Panc1 (cell line): ENCODE data around the gene ABHD17A. TPM values are rescaled to one million over a fixed set of nuclear protein-coding genes. Genes with fewer than 3 reads are reported as not detected.

Source experiments
- ATAC-seq: fragments of 200-7000 bp; cut with Tn5 transposase; 2 replicates; pipeline ENCODE4 v1.9.1; 2020; ENCODE audit warnings: mild to moderate bottlenecking, moderate library complexity
- BruUV-seq: library from RNA; stranded (reverse); fragments of 400-500 nt; replicated peaks from 2 replicates; lab custom pipeline; 2021; lab: Mats Ljungman, UMichigan
- CTCF ChIA-PET: fragments of 300-600 bp; sonication (Branson Sonifier 250); formaldehyde crosslinking; loops from one replicate; lab custom pipeline; 2022; ENCODE audit warnings: antibody characterized with exemption; lab: Charles Lee
- POLR2A ChIA-PET: fragments of 300-600 bp; sonication (Branson Sonifier 250); formaldehyde crosslinking; loops from one replicate; lab custom pipeline; 2022; ENCODE audit warnings: antibody characterized with exemption; lab: Charles Lee
- DNase-seq: peaks from one replicate; pipeline ENCODE4 v3.0.0-alpha.2; 2010; ENCODE audit warnings: low read depth, low spot score
- H3K27ac ChIP-seq: 2 replicates; pipeline ENCODE4 v1.5.1; 2011; ENCODE audit warnings: mild to moderate bottlenecking, low read length, inconsistent platforms
- H3K27me3 ChIP-seq: fragments of 200-500 bp; sonication (Bioruptor generic); 2 replicates; pipeline ENCODE4 v1.6.0; 2014; ENCODE audit warnings: low read length, inconsistent platforms; ENCODE audit not compliant: control insufficient read depth, insufficient read depth
- H3K36me3 ChIP-seq: fragments of 200-500 bp; sonication (Bioruptor generic); 2 replicates; pipeline ENCODE4 v1.5.1; 2014; ENCODE audit warnings: inconsistent platforms, mild to moderate bottlenecking, low read length, moderate library complexity; ENCODE audit not compliant: control insufficient read depth, insufficient read depth
- H3K4me1 ChIP-seq: 2 replicates; pipeline ENCODE4 v1.5.1; 2011; ENCODE audit warnings: inconsistent platforms, mild to moderate bottlenecking, low read length, moderate library complexity; ENCODE audit not compliant: control insufficient read depth, insufficient read depth
- H3K4me3 ChIP-seq, 2 experiments: 2 replicates each; pipeline ENCODE4 v1.5.1; 2011 to 2012; ENCODE audit warnings: low read depth in 2 of 2, low read length in 2 of 2, mild to moderate bottlenecking in 2 of 2, inconsistent platforms in 1 of 2, moderate library complexity in 1 of 2
- H3K9me3 ChIP-seq: fragments of 200-500 bp; sonication (Bioruptor generic); 2 replicates; pipeline ENCODE4 v1.5.1; 2014; ENCODE audit warnings: low read depth, mild to moderate bottlenecking, inconsistent platforms, low read length, moderate library complexity; ENCODE audit not compliant: control insufficient read depth, insufficient read depth
- POLR2AphosphoS5 ChIP-seq: IDR thresholded peaks from 2 replicates; pipeline ENCODE4 v1.6.1; 2012; ENCODE audit warnings: mild to moderate bottlenecking, low read depth, low read length, moderate library complexity
- SIN3A ChIP-seq: IDR thresholded peaks from 2 replicates; pipeline ENCODE4 v1.6.1; 2012; ENCODE audit warnings: low read depth, mild to moderate bottlenecking, low read length, moderate library complexity, borderline replicate concordance; ENCODE audit not compliant: insufficient read depth
- TCF7L2 ChIP-seq: IDR thresholded peaks from 2 replicates; pipeline ENCODE4 v1.6.1; 2011; ENCODE audit warnings: mild to moderate bottlenecking, low read depth, low read length, inconsistent platforms
- in situ Hi-C: cut with HindIII; loops from 2 replicates; pipeline ENCODE4 v1.10.0; 2016; ENCODE audit warnings: low sequenced_read_pairs, low pct_unique_long_range_greater_than_20kb
- intact Hi-C: fragments of 100-400 bp; cut with micrococcal nuclease; formaldehyde crosslinking; loops from one replicate; pipeline ENCODE4 v1.10.0; 2022; ENCODE audit not compliant: unreplicated experiment
- total RNA-seq: library from RNA; stranded (reverse); gene quantifications from one replicate; pipeline ENCODE4 v1.2.1, GENCODE V29; 2021; ENCODE audit not compliant: unreplicated experiment
- TF ChIP-seq, protein P1 (sequence below), 2 experiments: IDR thresholded peaks; 2 replicates each; pipeline ENCODE4 v1.6.1; 2011 to 2012; ENCODE audit warnings: low read depth in 2 of 2, control low read depth in 1 of 2, low read length in 1 of 2, mild to moderate bottlenecking in 1 of 2, moderate library complexity in 1 of 2; ENCODE audit not compliant: insufficient read depth in 1 of 2
- TF ChIP-seq, protein P2 (sequence below): fragments of 450-650 bp; IDR thresholded peaks from 2 replicates; pipeline ENCODE4 v1.5.1; 2017; ENCODE audit warnings: mild to moderate bottlenecking

ABHD17A gene
- total RNA-seq, 1 experiment from 2014 or later: 57.1 TPM

DNA sequence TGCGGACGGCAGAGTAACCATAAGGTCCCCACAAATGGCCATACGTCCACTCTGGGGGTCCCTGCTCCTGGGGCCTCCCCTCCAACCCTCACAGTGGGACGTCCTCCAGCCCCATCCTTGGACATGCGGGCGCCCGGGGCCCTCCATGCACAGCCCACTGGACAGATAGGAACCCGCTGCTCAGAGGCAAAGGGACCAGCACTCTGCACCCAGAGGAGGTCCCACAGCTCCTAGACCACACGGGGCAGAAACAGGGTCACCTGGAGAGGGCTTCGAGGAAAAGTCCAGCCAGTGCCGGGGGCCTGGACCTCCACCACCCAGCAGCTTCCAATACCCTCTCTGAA lies 48.1 kb downstream of the ABHD17A start:
- Histone ChIP-seq H3K27me3 (no peaks in the 10 kb centered on the region), H3K4me1 (peaks cover 24% of the 10 kb centered on the region), H3K9me3 (no peaks in the 10 kb centered on the region), H3K4me3 (no peak overlapping the region), H3K27ac (no peak overlapping the region), H3K36me3 (no peaks in the 10 kb centered on the region)
- ATAC-seq (0 out of 2 replicates have a peak, but pooled peaks have one; percentile 3), DNase-seq (no peak)
- intact Hi-C loops: no loop called here
- in situ Hi-C loops: no loop called here
- ChIA-PET CTCF (interaction anchor here (0.5 to 1.5 kb wide), 3 partner anchors 9 to 19 kb away, joined by 3 to 4 read pairs (median 3); no protein-coding TSS in a partner anchor), POLR2A (interaction anchor here (0.6 kb wide), 1 partner anchor 237 kb away, joined by 9 read pairs; no protein-coding TSS in a partner anchor)
- TF ChIP-seq TCF7L2: no peak
- BruUV-seq: no TSS peak

DNA sequence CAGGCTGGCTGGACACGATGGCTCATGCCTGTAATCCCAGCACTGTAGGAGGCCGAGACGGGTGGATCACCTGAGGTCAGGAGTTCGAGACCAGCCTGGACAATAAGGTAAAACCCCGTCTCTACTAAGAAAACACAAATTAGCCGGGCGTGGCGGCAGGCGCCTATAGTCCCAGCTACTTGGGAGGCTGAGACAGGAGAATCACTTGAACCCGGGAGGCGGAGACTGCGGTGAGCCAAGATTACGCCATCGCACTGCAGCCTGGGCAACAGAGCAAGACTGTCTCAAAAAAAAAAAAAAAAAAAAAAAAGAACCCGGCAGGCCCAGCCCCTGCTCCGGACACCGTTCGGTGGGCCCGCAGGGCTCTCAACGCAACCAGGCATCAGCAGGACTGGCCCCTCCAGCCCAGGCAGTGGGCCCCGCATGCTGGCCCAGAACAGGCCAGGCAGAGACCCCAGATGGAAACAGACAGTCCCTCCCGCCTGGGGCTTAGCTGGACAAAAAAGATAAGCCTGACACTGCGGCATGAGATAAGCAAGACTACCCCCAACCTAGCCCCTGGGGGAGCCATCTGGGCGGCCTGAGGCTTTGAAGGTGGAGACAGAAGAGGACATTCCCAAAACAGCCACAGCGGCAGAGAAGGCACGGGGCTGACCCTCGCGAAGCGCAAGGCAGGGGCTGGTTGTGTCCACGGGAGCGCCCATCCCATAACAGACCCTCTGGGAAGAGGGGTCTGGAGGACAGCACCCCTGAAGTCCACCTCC lies 48.7 kb downstream of the ABHD17A start:
- no peak overlapping the region for H3K27ac ChIP-seq
- no peaks in the 10 kb centered on the region for H3K36me3 ChIP-seq
- peaks cover 21% of the 10 kb centered on the region for H3K4me1 ChIP-seq
- TF ChIP-seq, protein P1, sequence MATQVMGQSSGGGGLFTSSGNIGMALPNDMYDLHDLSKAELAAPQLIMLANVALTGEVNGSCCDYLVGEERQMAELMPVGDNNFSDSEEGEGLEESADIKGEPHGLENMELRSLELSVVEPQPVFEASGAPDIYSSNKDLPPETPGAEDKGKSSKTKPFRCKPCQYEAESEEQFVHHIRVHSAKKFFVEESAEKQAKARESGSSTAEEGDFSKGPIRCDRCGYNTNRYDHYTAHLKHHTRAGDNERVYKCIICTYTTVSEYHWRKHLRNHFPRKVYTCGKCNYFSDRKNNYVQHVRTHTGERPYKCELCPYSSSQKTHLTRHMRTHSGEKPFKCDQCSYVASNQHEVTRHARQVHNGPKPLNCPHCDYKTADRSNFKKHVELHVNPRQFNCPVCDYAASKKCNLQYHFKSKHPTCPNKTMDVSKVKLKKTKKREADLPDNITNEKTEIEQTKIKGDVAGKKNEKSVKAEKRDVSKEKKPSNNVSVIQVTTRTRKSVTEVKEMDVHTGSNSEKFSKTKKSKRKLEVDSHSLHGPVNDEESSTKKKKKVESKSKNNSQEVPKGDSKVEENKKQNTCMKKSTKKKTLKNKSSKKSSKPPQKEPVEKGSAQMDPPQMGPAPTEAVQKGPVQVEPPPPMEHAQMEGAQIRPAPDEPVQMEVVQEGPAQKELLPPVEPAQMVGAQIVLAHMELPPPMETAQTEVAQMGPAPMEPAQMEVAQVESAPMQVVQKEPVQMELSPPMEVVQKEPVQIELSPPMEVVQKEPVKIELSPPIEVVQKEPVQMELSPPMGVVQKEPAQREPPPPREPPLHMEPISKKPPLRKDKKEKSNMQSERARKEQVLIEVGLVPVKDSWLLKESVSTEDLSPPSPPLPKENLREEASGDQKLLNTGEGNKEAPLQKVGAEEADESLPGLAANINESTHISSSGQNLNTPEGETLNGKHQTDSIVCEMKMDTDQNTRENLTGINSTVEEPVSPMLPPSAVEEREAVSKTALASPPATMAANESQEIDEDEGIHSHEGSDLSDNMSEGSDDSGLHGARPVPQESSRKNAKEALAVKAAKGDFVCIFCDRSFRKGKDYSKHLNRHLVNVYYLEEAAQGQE (IDR thresholded peaks at IDR 0.05; ENCODE audit: insufficient read depth in 1 of 2, low read depth in 2 of 2, low read length in 1 of 2): no peak
- TF ChIP-seq POLR2AphosphoS5: no peak
- TF ChIP-seq SIN3A: no peak
- TF ChIP-seq, protein P2, sequence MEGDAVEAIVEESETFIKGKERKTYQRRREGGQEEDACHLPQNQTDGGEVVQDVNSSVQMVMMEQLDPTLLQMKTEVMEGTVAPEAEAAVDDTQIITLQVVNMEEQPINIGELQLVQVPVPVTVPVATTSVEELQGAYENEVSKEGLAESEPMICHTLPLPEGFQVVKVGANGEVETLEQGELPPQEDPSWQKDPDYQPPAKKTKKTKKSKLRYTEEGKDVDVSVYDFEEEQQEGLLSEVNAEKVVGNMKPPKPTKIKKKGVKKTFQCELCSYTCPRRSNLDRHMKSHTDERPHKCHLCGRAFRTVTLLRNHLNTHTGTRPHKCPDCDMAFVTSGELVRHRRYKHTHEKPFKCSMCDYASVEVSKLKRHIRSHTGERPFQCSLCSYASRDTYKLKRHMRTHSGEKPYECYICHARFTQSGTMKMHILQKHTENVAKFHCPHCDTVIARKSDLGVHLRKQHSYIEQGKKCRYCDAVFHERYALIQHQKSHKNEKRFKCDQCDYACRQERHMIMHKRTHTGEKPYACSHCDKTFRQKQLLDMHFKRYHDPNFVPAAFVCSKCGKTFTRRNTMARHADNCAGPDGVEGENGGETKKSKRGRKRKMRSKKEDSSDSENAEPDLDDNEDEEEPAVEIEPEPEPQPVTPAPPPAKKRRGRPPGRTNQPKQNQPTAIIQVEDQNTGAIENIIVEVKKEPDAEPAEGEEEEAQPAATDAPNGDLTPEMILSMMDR: no peak
- no peak for TF ChIP-seq TCF7L2
- H3K27me3 ChIP-seq: no peaks in the 10 kb centered on the region
- intact Hi-C loops (no loop called here), in situ Hi-C loops (no loop called here)
- DNase-seq (no peak), ATAC-seq (no peak)
- no peak overlapping the region for H3K4me3 ChIP-seq
- no peaks in the 10 kb centered on the region for H3K9me3 ChIP-seq
- ChIA-PET POLR2A (no interaction called here), CTCF (interaction anchor here (0.6 kb wide), 2 partner anchors 9 to 289 kb away, joined by 3 to 4 read pairs; no protein-coding TSS in a partner anchor)
- BruUV-seq: no TSS peak

DNA sequence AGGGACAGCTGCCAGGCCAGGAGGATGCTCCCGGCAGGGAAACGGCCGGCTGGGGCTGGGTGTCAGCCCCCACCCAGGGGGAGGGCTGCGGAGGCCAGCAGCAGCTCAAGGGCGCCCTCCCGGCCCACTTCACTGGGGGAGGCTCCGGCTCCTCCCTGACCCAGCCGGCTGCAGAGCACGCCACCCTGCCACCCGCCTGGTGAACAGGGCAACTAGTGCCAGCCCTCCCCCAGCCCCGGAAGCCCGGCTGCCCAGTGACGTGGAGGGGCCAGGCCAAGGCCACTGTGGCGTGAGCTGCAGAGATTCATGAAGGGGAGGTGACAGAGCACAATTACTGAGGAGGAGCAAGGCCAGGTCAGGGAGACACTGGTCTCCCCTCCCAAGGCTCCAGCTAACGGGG lies 51.8 kb downstream of the ABHD17A start:
- H3K9me3 ChIP-seq: no peaks in the 10 kb centered on the region
- no peak overlapping the region for H3K4me3 ChIP-seq
- DNase-seq: no peak
- in situ Hi-C loops: no loop called here
- peaks cover 16% of the 10 kb centered on the region for H3K4me1 ChIP-seq
- intact Hi-C loops: no loop called here
- no peak overlapping the region for H3K27ac ChIP-seq
- no peaks in the 10 kb centered on the region for H3K36me3 ChIP-seq
- no peaks in the 10 kb centered on the region for H3K27me3 ChIP-seq
- TF ChIP-seq, protein P2: no peak
- TF ChIP-seq, protein P1 (IDR thresholded peaks at IDR 0.05; ENCODE audit: insufficient read depth in 1 of 2, low read depth in 2 of 2, low read length in 1 of 2): no peak
- TF ChIP-seq SIN3A: no peak
- no peak for TF ChIP-seq TCF7L2
- no peak for TF ChIP-seq POLR2AphosphoS5
- ChIA-PET CTCF (interaction anchor here (0.6 kb wide), 1 partner anchor 41 kb away, joined by 6 read pairs; no protein-coding TSS in a partner anchor), POLR2A (no interaction called here)
- ATAC-seq: no peak
- BruUV-seq: no TSS peak
